Thoracic aorta (tissue), 2 donors: ENCODE results near the gene NFIA. TPM values are rescaled to one million over a fixed set of nuclear protein-coding genes. Genes with fewer than 3 reads are reported as not detected.

Experiments used
- ATAC-seq: fragments of 150-250 bp; one replicate; pipeline ENCODE4 v1.8.0; 2017; ENCODE audit warnings: low read depth; ENCODE audit not compliant: insufficient number of reproducible peaks, low FRiP score
- DNase-seq: peaks from one replicate; pipeline ENCODE4 v3.0.0-alpha.2; 2020; ENCODE audit warnings: low spot score
- H3K27ac ChIP-seq, 2 donors: fragments of 200-600 bp; sonication (generic); 1 replicate in 1 of 2; 2 replicates in 1 of 2; pipeline ENCODE4 v1.5.1; 2016; ENCODE audit warnings: mild to moderate bottlenecking in 2 of 2, moderate library complexity in 2 of 2
- H3K27me3 ChIP-seq: fragments of 200-600 bp; sonication (generic); replicated peaks from 2 replicates; pipeline ENCODE4 v1.6.0; 2016; ENCODE audit warnings: mild to moderate bottlenecking; ENCODE audit not compliant: insufficient read depth
- H3K36me3 ChIP-seq: fragments of 200-600 bp; sonication (generic); one replicate; pipeline ENCODE4 v1.5.1; 2016
- H3K4me1 ChIP-seq, 2 donors: fragments of 200-600 bp; sonication (generic); 1 replicate in 1 of 2; 2 replicates in 1 of 2; pipeline versions ENCODE4 v1.5.1 to v1.6.0; 2016; ENCODE audit warnings: low read depth in 2 of 2, mild to moderate bottlenecking in 1 of 2; ENCODE audit not compliant: control insufficient read depth in 1 of 2
- H3K4me3 ChIP-seq: fragments of 200-600 bp; sonication (generic); 2 replicates; pipeline ENCODE4 v1.5.1; 2016; ENCODE audit warnings: mild to moderate bottlenecking
- H3K9me3 ChIP-seq: fragments of 200-600 bp; sonication (generic); 2 replicates; pipeline ENCODE4 v1.5.1; 2016
- total RNA-seq, 2 donors: library from RNA; depleted of rRNA; stranded (reverse); fragments of >200 nt; gene quantifications; one replicate each; pipeline versions ENCODE4 v1.1.0 to v1.2.3, GENCODE V29; 2016
- TF ChIP-seq, protein P1 (sequence below): fragments of 200-600 bp; sonication (generic); IDR thresholded peaks from one replicate; pipeline ENCODE4 v1.5.1; 2019; ENCODE audit warnings: antibody characterized with exemption

The NFIA gene
- total RNA-seq, 2 donors from 2014 or later, result 99.8 to 118 TPM

DNA sequence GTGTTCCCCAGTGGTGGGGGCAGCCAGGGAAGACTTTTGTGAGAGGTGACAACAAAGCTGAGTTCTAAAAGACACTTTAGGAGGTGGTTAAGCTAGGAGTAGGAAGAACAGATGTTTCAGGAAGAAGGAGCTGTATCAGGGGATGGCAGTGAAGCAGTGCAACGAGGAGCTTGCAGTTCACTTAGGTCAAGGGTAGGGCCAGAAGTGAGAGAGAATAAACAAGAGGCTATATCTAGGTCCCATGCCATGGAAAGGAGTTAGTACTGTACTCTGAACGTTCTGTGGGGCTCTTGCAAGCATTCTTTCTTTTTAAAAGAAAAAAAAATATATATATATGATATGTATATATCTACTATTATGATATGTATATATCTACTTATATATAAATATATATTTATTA is 244.4 kb downstream of the NFIA start:
- H3K4me1 ChIP-seq, result peaks cover 13 to 36% of the 10 kb centered on the region in 2 donors
- H3K27ac ChIP-seq, result peak overlapping the region; percentile 36 to 37
- H3K9me3 ChIP-seq, result no peaks in the 10 kb centered on the region
- DNase-seq (no peak), ATAC-seq (no peak)
- no peaks in the 10 kb centered on the region for H3K27me3 ChIP-seq
- H3K36me3 ChIP-seq, result no peaks in the 10 kb centered on the region
- no peak overlapping the region for H3K4me3 ChIP-seq
- TF ChIP-seq, protein P1, sequence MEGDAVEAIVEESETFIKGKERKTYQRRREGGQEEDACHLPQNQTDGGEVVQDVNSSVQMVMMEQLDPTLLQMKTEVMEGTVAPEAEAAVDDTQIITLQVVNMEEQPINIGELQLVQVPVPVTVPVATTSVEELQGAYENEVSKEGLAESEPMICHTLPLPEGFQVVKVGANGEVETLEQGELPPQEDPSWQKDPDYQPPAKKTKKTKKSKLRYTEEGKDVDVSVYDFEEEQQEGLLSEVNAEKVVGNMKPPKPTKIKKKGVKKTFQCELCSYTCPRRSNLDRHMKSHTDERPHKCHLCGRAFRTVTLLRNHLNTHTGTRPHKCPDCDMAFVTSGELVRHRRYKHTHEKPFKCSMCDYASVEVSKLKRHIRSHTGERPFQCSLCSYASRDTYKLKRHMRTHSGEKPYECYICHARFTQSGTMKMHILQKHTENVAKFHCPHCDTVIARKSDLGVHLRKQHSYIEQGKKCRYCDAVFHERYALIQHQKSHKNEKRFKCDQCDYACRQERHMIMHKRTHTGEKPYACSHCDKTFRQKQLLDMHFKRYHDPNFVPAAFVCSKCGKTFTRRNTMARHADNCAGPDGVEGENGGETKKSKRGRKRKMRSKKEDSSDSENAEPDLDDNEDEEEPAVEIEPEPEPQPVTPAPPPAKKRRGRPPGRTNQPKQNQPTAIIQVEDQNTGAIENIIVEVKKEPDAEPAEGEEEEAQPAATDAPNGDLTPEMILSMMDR, result no peak

DNA sequence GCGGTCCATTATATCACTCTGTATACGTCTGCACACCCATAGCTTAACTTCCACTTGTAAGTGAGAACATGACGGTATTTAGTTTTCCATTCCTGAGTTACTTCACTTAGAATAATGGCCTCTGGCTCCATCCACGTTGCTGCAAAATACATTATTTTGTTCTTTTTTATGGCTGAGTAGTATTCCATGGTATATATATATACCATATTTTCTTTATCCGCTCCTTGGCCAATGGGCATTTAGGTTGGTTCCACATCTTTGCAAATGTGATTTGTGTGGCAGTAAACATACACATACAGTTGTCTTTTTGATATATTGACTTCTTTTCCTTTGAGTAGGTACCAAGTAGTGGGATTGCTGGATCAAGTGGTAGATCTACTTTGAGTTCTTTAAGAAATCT is 245.1 kb downstream of the NFIA start:
- Histone ChIP-seq H3K27ac (no peak overlapping the region), H3K4me3 (no peak overlapping the region), H3K27me3 (no peaks in the 10 kb centered on the region), H3K9me3 (no peaks in the 10 kb centered on the region), H3K4me1 (peaks cover 20 to 43% of the 10 kb centered on the region in 2 donors), H3K36me3 (no peaks in the 10 kb centered on the region)
- ATAC-seq (no peak), DNase-seq (no peak)
- TF ChIP-seq, protein P1, result no peak

DNA sequence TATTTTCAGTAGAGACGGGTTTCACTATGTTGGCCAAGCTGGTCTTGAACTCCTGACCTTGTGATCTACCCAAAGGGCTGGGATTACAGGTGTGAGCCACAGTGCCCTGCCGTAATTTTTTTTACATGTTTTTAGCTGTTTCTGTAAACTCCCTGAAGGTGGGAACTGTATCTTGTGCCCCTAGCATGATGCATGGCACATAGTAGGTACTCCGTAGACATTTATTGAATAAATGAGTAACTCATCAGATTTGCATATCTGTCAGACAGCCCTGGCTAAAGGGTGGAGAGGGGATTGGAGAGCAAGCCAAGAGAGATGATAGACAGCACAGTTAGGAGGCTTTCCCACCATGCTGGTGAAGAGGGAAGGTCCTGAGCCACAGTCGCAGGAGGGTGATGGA is 247.2 kb downstream of the NFIA start:
- ATAC-seq (no peak), DNase-seq (no peak)
- Histone ChIP-seq H3K4me1 (peaks cover 14 to 27% of the 10 kb centered on the region in 2 donors), H3K4me3 (no peak overlapping the region), H3K36me3 (peaks cover 3% of the 10 kb centered on the region), H3K9me3 (no peaks in the 10 kb centered on the region), H3K27me3 (no peaks in the 10 kb centered on the region), H3K27ac (peak overlapping the region in 1 of 2 donors; percentile 27)
- TF ChIP-seq, protein P1, result no peak

DNA sequence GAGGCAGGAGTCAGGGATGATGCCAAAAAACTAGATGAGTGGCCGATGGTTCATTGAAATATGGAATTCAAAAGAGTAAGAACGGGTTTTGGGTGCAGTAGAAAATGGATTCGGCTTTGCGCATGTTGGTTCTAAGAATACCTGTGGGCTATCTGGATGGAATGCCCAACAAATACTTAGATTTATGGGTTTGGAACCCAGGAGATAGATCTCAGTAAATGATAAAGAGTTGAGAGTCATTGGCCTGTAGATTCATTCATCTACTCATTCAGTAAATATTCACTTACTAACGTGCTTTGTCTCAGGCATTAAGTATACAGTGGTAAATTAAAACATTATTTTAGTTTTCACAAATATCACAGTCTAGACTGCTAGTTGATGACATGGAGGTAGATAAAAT is 247.7 kb downstream of the NFIA start:
- H3K4me1 ChIP-seq, result peaks cover 11 to 28% of the 10 kb centered on the region in 2 donors
- DNase-seq, result no peak
- no peak overlapping the region for H3K27ac ChIP-seq
- H3K36me3 ChIP-seq, result peaks cover 3% of the 10 kb centered on the region
- no peaks in the 10 kb centered on the region for H3K27me3 ChIP-seq
- no peaks in the 10 kb centered on the region for H3K9me3 ChIP-seq
- H3K4me3 ChIP-seq, result no peak overlapping the region
- TF ChIP-seq, protein P1, result no peak
- no peak for ATAC-seq

DNA sequence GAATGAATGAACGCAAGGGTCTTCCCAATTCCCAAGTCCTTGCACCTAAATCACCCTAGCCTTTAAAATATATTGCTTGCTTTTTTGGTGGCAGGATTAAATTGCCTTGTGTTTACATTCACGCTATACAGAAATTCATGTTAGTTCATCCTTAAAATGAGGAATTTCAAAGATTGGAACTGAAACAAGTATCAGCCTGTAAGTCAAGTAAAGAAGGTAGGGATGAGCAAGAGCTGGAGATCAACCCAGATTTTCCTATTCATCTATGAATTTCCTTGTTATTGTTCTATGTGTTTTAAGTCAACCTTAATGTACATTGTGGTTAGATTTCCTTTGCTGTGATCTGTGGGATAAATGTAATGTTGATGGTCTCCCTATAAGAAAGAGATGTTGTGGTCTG is 248.2 kb downstream of the NFIA start:
- Histone ChIP-seq H3K27ac (no peak overlapping the region), H3K4me1 (peaks cover 11 to 29% of the 10 kb centered on the region in 2 donors), H3K27me3 (no peaks in the 10 kb centered on the region), H3K9me3 (no peaks in the 10 kb centered on the region), H3K36me3 (peaks cover 3% of the 10 kb centered on the region), H3K4me3 (no peak overlapping the region)
- no peak for ATAC-seq
- TF ChIP-seq, protein P1, result no peak
- DNase-seq, result no peak
